Mesendoderm (in vitro differentiated cells): ENCODE data around the gene MGRN1.

Experiments
- DNase-seq: peaks from one replicate; pipeline ENCODE4 v3.0.0; 2013
- H2AK5ac ChIP-seq: 2 replicates; pipeline ENCODE4 v1.6.1; 2013; ENCODE audit warnings: low read length, inconsistent platforms
- H2BK120ac ChIP-seq: 2 replicates; pipeline ENCODE4 v1.6.1; 2013; ENCODE audit warnings: low read depth, mild to moderate bottlenecking, low read length, moderate library complexity, mixed read lengths
- H2BK15ac ChIP-seq: replicated peaks from 2 replicates; pipeline ENCODE4 v1.6.1; 2013; ENCODE audit warnings: low read depth, mild to moderate bottlenecking, moderate library complexity
- H2BK5ac ChIP-seq: 2 replicates; pipeline ENCODE4 v1.6.1; 2013; ENCODE audit warnings: low read length, inconsistent platforms
- H3K18ac ChIP-seq: 2 replicates; pipeline ENCODE4 v1.6.1; 2013; ENCODE audit warnings: mild to moderate bottlenecking, low read length, mixed read lengths
- H3K23ac ChIP-seq: one replicate; pipeline ENCODE4 v1.6.1; 2013; ENCODE audit warnings: low read length
- H3K27ac ChIP-seq: 2 replicates; pipeline ENCODE4 v1.5.1; 2013; ENCODE audit warnings: low read depth, mild to moderate bottlenecking, inconsistent platforms, low read length, moderate library complexity
- H3K27me3 ChIP-seq: 2 replicates; pipeline ENCODE4 v1.6.1; 2013; ENCODE audit warnings: low read length, control low read depth, mild to moderate bottlenecking, inconsistent platforms; ENCODE audit not compliant: insufficient read depth, poor library complexity
- H3K36me3 ChIP-seq: 2 replicates; pipeline ENCODE4 v1.6.1; 2013; ENCODE audit warnings: low read length, inconsistent platforms; ENCODE audit not compliant: control insufficient read depth, insufficient read depth
- H3K4ac ChIP-seq: one replicate; pipeline ENCODE4 v1.6.1; 2013; ENCODE audit warnings: low read depth, mild to moderate bottlenecking, low read length, moderate library complexity
- H3K4me1 ChIP-seq: 2 replicates; pipeline ENCODE4 v1.6.1; 2013; ENCODE audit warnings: low read depth, low read length, inconsistent platforms; ENCODE audit not compliant: control insufficient read depth
- H3K4me2 ChIP-seq: 2 replicates; pipeline ENCODE4 v1.6.1; 2013; ENCODE audit warnings: low read length
- H3K4me3 ChIP-seq: 2 replicates; pipeline ENCODE4 v1.5.1; 2013; ENCODE audit warnings: mild to moderate bottlenecking, low read length
- H3K56ac ChIP-seq: one replicate; pipeline ENCODE4 v1.6.1; 2013; ENCODE audit warnings: low read length
- H3K79me1 ChIP-seq: 2 replicates; pipeline ENCODE4 v1.6.1; 2013; ENCODE audit warnings: low read length, inconsistent platforms
- H3K79me2 ChIP-seq: 2 replicates; pipeline ENCODE4 v1.6.1; 2013; ENCODE audit warnings: mild to moderate bottlenecking, low read length; ENCODE audit not compliant: control insufficient read depth, insufficient read depth
- H3K9ac ChIP-seq: 2 replicates; pipeline ENCODE4 v1.6.1; 2013; ENCODE audit warnings: low read length, inconsistent platforms
- H4K5ac ChIP-seq: one replicate; pipeline ENCODE4 v1.6.1; 2013; ENCODE audit warnings: low read length
- H4K8ac ChIP-seq: one replicate; pipeline ENCODE4 v1.6.1; 2013; ENCODE audit warnings: low read depth, mild to moderate bottlenecking, control low read depth, low read length, moderate library complexity
- WGBS: extraction: QIAGEN DNeasy Blood & Tissue Kit; methylation state at CpG from one replicate; pipeline ENCODE4 v1.1.7; 2013; ENCODE audit warnings: low lambda C conversion rate, missing lambda C conversion rate; ENCODE audit not compliant: insufficient coverage; ENCODE audit errors: extremely low coverage; 5-methylcytosine and 5-hydroxymethylcytosine counted together

Gene MGRN1

DNA sequence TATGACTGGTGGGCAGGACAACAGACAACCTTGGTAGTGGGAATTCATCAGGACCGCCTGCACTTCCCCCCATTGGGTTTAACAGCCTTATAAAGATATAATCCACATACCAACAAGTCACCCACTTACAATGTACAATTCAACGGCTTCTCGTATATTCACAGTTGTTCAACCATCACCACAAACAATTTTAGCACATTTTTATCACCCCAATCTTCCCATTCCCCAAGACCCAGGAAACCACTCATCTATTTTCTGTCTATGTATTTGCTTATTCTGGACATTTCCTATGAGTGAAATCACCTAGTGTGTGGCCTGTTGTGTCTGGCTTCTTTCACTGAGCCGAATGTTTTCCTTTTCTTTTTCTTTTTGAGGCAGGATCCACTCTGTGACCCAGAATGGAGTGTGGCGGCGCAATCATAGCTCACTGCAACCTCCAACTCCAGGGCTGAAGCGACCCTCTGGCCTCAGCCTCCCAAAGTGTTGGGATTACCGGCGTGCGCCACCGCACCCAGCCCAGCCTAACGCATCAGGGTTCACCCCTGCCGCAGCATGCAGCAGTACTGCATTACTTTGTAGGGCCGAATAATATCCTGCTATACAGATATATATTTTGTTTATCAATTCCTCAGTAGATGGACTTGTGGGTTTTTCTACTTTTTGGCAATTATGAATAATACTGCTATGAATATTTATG, 98.6 kb downstream of the MGRN1 start:
- no peaks in the 10 kb centered on the region for H3K79me2 ChIP-seq
- H3K4me3 ChIP-seq, result no peak overlapping the region
- H3K23ac ChIP-seq, result no peak overlapping the region
- no peak overlapping the region for H2AK5ac ChIP-seq
- no peak overlapping the region for H3K18ac ChIP-seq
- WGBS, result no CpG with 5 or more reads among the region's 14 CpGs
- DNase-seq, result no peak
- H4K8ac ChIP-seq, result no peak overlapping the region
- no peak overlapping the region for H2BK15ac ChIP-seq
- H3K56ac ChIP-seq, result no peak overlapping the region
- H3K27me3 ChIP-seq, result no peaks in the 10 kb centered on the region
- H3K36me3 ChIP-seq, result peaks cover 11% of the 10 kb centered on the region
- no peak overlapping the region for H2BK120ac ChIP-seq
- H4K5ac ChIP-seq, result no peak overlapping the region
- peaks cover 2% of the 10 kb centered on the region for H3K79me1 ChIP-seq
- H3K4ac ChIP-seq, result no peak overlapping the region
- H3K27ac ChIP-seq, result no peak overlapping the region
- H2BK5ac ChIP-seq, result no peak overlapping the region
- no peak overlapping the region for H3K9ac ChIP-seq
- peaks cover 3% of the 10 kb centered on the region for H3K4me1 ChIP-seq
- H3K4me2 ChIP-seq, result no peak overlapping the region

DNA sequence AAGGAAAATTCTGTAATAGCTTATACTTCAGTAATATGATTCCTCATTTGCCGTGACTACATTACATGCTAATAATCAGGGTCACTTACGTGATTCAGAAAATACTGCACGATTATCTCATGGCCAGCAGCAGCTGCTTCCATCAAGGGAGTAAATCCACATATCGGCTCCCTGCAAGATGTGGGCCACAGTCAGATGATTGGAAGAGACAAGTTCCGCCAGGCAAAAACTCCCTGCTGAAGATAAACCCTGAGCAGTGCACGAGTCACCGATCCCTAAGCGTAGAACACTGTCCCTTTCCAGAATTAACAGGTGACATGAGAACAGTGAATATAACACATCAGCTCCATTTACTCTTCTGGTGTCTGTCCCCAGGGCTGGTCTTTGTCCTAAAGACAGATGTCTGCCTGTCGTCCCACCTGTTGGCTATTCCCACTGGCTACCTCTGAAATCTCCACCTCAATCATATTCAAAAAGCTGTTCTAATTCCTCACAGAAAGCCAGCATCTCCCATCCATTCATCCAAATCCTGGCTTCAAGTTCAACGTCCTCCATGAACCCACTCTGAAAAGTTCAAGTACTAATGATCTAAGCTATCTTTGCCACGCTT, 100.1 kb downstream of the MGRN1 start:
- Histone ChIP-seq H3K4ac (no peak overlapping the region), H3K27me3 (no peaks in the 10 kb centered on the region), H3K4me3 (no peak overlapping the region), H3K27ac (no peak overlapping the region), H3K18ac (no peak overlapping the region), H3K4me2 (no peak overlapping the region), H4K8ac (no peak overlapping the region), H3K23ac (no peak overlapping the region), H3K9ac (no peak overlapping the region), H2BK15ac (no peak overlapping the region), H3K4me1 (no peaks in the 10 kb centered on the region), H2BK120ac (no peak overlapping the region), H2BK5ac (no peak overlapping the region), H2AK5ac (no peak overlapping the region), H3K79me1 (peaks cover 4% of the 10 kb centered on the region), H4K5ac (no peak overlapping the region), H3K79me2 (no peaks in the 10 kb centered on the region), H3K36me3 (peaks cover 13% of the 10 kb centered on the region), H3K56ac (no peak overlapping the region)
- WGBS, result no CpG with 5 or more reads among the region's 11 CpGs
- no peak for DNase-seq

DNA sequence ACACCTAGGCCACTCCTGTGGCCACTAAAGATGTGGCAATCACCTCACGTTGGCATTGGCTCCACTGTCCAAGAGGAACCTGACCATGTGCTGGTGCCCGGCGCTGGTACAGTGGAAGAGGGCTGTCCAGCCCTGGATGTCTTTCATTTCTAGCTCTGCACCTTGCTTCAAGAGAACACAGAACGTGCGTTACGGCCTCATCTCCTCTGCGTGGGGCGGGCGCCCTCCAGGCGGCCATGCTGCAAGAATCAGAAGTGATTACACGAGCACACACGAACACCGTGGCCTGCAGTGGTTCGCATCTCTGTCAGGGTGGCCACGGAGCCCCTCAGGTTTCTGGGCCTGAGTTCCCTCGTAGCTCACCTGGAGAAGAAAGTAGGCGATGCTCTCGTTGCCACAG, 102.0 kb downstream of the MGRN1 start:
- Histone ChIP-seq H3K36me3 (peaks cover 13% of the 10 kb centered on the region), H3K4me2 (no peak overlapping the region), H3K4ac (no peak overlapping the region), H3K4me1 (no peaks in the 10 kb centered on the region), H3K18ac (no peak overlapping the region), H2BK15ac (no peak overlapping the region), H2BK5ac (no peak overlapping the region), H4K8ac (no peak overlapping the region), H3K27me3 (no peaks in the 10 kb centered on the region), H2BK120ac (no peak overlapping the region), H3K4me3 (no peak overlapping the region), H3K27ac (no peak overlapping the region), H3K79me1 (peaks cover 6% of the 10 kb centered on the region), H2AK5ac (no peak overlapping the region), H3K56ac (no peak overlapping the region), H3K9ac (no peak overlapping the region), H4K5ac (no peak overlapping the region), H3K23ac (no peak overlapping the region), H3K79me2 (no peaks in the 10 kb centered on the region)
- no peak for DNase-seq
- no CpG with 5 or more reads among the region's 18 CpGs for WGBS

DNA sequence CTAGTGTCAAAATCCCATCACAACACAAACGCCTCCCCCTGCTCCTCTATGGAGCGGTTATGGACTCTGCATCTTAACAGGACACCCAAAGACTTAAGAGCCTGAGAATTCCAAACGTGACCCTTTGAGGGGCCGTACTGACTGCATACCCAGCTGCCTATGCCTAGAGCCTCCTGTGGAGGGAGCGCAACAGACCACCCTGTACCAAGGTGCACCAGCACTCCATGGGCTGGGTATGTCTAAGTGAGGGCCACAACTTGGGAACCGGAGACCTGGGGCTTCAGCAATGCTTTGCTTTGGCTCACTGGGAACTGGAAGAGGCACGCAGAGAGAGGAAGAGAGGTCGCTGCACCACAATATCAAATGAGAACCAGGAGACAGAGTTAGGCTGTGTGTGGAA, 104.0 kb downstream of the MGRN1 start:
- Histone ChIP-seq H3K18ac (no peak overlapping the region), H2AK5ac (no peak overlapping the region), H3K4me2 (no peak overlapping the region), H3K27me3 (no peaks in the 10 kb centered on the region), H3K56ac (no peak overlapping the region), H3K4me3 (no peak overlapping the region), H2BK15ac (no peak overlapping the region), H4K5ac (no peak overlapping the region), H2BK120ac (no peak overlapping the region), H3K36me3 (peaks cover 13% of the 10 kb centered on the region), H3K79me1 (peaks cover 12% of the 10 kb centered on the region), H3K27ac (no peak overlapping the region), H3K79me2 (peaks cover 9% of the 10 kb centered on the region), H2BK5ac (no peak overlapping the region), H3K9ac (no peak overlapping the region), H4K8ac (no peak overlapping the region), H3K4ac (no peak overlapping the region), H3K23ac (no peak overlapping the region), H3K4me1 (no peaks in the 10 kb centered on the region)
- WGBS, result no CpG with 5 or more reads among the region's 8 CpGs
- no peak for DNase-seq

DNA sequence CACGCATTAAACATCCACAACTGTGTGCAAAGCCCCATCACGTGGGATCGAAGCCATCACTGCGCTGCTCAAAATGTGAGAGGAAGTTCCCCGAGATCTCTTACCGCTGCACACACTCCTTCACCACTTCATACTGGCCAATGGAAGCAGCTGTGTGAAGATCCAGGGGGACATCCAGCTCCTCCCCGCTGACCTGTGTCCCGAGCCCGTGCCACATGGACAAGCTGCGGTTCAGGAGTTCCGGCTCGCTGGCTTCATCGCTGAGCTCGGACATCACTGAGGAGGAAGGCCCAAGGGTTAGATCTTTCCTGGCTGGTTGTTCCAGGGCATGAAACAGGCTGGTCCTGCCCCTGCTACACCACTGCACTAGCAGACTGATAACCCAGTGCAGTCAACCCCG, 105.2 kb downstream of the MGRN1 start:
- no peak overlapping the region for H2BK5ac ChIP-seq
- H3K79me1 ChIP-seq, result peaks cover 12% of the 10 kb centered on the region
- no peak for DNase-seq
- H3K79me2 ChIP-seq, result peaks cover 9% of the 10 kb centered on the region
- no peak overlapping the region for H3K18ac ChIP-seq
- no CpG with 5 or more reads among the region's 15 CpGs for WGBS
- H4K5ac ChIP-seq, result no peak overlapping the region
- H3K9ac ChIP-seq, result no peak overlapping the region
- no peak overlapping the region for H3K23ac ChIP-seq
- peaks cover 11% of the 10 kb centered on the region for H3K36me3 ChIP-seq
- H3K4me2 ChIP-seq, result no peak overlapping the region
- H4K8ac ChIP-seq, result no peak overlapping the region
- no peaks in the 10 kb centered on the region for H3K27me3 ChIP-seq
- no peak overlapping the region for H2BK120ac ChIP-seq
- no peak overlapping the region for H3K4ac ChIP-seq
- H2AK5ac ChIP-seq, result no peak overlapping the region
- no peak overlapping the region for H2BK15ac ChIP-seq
- H3K4me3 ChIP-seq, result no peak overlapping the region
- H3K4me1 ChIP-seq, result no peaks in the 10 kb centered on the region
- H3K56ac ChIP-seq, result no peak overlapping the region
- no peak overlapping the region for H3K27ac ChIP-seq
